Stimulated activated naive CD8-positive, alpha-beta T cell treated with anti-CD3 and anti-CD28 coated beads, Interleukin-15, Interleukin-2, amounts not matched to agents 100 ng/mL and 50 ng/mL, for 24 hours (primary cell): ENCODE data around the gene TNFRSF11A.
A peak's percentile ranks its signal among the peaks of the same experiment; 100 is the strongest.

ENCODE experiments used
- H3K27ac Mint-ChIP-seq: one replicate; pipeline ENCODE4 v1.8.0; 2021; ENCODE audit warnings: mild to moderate bottlenecking, mixed read lengths
- H3K27me3 Mint-ChIP-seq: one replicate; pipeline ENCODE4 v1.8.0; 2021; ENCODE audit warnings: mixed read lengths
- H3K36me3 Mint-ChIP-seq: one replicate; pipeline ENCODE4 v1.8.0; 2021; ENCODE audit warnings: low read depth, mixed read lengths
- H3K4me1 Mint-ChIP-seq: one replicate; pipeline ENCODE4 v1.8.0; 2021; ENCODE audit warnings: low read depth, mixed read lengths
- H3K4me3 Mint-ChIP-seq: one replicate; pipeline ENCODE4 v1.8.0; 2021; ENCODE audit warnings: mild to moderate bottlenecking, mixed read lengths
- H3K9me3 Mint-ChIP-seq: one replicate; pipeline ENCODE4 v1.8.0; 2021; ENCODE audit warnings: mixed read lengths

Gene TNFRSF11A

DNA sequence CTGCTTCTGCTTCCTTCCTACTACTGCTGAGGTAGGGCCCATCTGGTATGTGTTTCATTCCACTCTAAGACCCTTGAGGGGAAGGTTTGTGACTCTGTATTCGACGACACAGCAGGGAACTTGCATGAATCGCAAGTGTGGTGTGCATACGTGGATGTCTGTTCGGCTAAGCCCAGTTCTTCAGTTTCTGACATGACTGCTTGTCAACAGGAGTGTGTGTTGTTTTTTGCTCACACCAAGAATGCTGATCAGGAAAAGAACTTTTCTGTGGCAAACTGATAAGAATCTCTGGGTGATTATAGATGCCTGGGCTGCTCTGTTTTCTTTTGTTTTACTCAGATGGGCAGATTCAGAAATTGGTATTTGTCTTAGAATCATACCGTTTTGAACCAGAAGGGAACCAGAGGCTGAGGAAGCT lies 22.0 kb downstream of the TNFRSF11A start:
- Mint-ChIP-seq H3K4me1 (peaks cover 7% of the 10 kb centered on the region), H3K27me3 (peaks cover 3% of the 10 kb centered on the region), H3K36me3 (no peaks in the 10 kb centered on the region), H3K4me3 (no peak overlapping the region), H3K27ac (no peak overlapping the region), H3K9me3 (no peaks in the 10 kb centered on the region)

DNA sequence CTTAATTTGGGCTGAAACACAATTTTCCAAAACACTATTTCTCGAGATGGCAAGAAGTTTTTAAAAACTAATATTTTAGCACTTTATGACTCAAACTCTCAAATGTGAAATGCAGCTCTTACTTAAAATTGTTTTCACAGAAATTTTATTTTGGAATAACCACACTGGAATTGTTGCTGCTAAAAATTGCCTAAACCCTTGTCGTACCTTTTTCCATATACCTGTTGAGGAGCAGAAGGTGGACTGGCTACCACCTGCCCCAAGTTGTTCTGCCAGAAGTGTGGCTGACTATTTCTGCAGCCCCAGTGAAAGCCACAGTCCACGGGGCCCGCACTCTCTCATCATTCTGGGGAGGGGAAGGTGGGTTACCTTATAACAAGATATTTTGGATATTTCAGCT lies 23.4 kb downstream of the TNFRSF11A start:
- H3K4me1 Mint-ChIP-seq = peaks cover 7% of the 10 kb centered on the region
- H3K27ac Mint-ChIP-seq = no peak overlapping the region
- H3K4me3 Mint-ChIP-seq = no peak overlapping the region
- H3K36me3 Mint-ChIP-seq = no peaks in the 10 kb centered on the region
- peaks cover 3% of the 10 kb centered on the region for H3K27me3 Mint-ChIP-seq
- no peaks in the 10 kb centered on the region for H3K9me3 Mint-ChIP-seq

DNA sequence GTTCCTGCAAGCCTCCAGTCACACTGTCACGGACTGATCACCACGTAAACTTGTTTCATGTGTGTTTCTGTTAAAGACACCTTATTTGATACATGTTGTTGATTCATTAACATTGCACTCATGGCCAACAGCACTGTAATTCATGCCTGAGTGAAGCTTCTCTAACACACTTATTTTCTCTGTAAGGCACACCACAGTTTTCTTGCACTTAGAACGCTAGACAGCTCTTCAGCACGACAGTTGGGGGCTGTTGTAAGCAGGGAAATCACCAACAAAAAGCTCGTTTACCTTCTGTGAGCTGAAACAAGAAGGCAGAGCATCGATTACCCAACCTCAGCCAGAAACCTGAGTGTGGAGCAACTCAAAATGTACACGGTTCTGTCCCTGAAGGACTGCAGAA lies 28.1 kb downstream of the TNFRSF11A start:
- peaks cover 2% of the 10 kb centered on the region for H3K4me1 Mint-ChIP-seq
- no peaks in the 10 kb centered on the region for H3K36me3 Mint-ChIP-seq
- H3K27me3 Mint-ChIP-seq = no peaks in the 10 kb centered on the region
- no peak overlapping the region for H3K4me3 Mint-ChIP-seq
- H3K9me3 Mint-ChIP-seq = no peaks in the 10 kb centered on the region
- H3K27ac Mint-ChIP-seq = no peak overlapping the region

DNA sequence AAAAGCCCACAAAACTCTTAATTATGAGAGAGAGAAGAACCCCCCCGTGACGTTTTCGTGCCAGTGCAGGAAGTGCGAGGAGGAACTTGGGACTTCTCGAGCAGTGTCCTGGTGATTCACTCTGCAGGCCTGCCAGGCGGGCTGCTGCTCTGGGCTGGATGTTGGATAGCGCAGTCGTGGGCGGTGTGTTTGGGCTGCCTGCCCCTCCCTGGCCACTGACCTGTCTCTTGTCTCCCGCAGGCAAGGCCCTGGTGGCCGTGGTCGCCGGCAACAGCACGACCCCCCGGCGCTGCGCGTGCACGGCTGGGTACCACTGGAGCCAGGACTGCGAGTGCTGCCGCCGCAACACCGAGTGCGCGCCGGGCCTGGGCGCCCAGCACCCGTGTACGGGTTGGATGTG lies 29.0 kb downstream of the TNFRSF11A start:
- Mint-ChIP-seq H3K27ac (no peak overlapping the region), H3K4me1 (peaks cover 6% of the 10 kb centered on the region), H3K27me3 (no peaks in the 10 kb centered on the region), H3K9me3 (no peaks in the 10 kb centered on the region), H3K4me3 (no peak overlapping the region), H3K36me3 (no peaks in the 10 kb centered on the region)

DNA sequence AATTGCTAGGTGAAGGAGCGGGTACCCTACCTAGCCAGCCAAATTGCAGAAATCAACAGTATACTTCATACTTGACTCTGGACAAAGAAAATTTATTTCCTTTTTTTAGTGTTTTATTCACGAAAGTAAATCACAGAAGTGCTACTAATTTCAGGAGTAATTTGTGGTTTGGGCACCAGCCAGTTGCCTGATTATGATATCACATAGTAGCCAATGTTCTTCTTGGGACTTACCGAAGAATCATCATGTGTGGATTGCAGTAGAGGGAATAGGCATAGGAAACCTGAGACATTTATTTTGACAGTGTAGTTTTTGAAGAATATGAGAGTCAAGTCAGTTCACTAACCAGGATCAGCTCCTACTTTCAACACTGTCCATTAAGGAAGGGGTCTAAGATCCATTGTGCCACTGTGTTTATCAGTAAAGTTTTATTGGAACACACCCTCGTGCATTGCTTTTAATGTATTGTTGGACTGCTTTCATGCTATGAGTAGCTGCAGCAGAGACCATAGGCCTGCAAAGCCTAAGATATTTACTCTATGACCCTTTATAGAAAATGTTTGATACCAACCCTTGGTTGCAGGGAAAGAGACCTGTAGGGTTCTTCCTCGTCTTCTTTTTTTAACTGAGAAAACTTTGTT lies 32.1 kb downstream of the TNFRSF11A start:
- Mint-ChIP-seq H3K27me3 (peaks cover 7% of the 10 kb centered on the region), H3K4me1 (peaks cover 6% of the 10 kb centered on the region), H3K4me3 (no peak overlapping the region), H3K27ac (no peak overlapping the region), H3K9me3 (no peaks in the 10 kb centered on the region), H3K36me3 (no peaks in the 10 kb centered on the region)

DNA sequence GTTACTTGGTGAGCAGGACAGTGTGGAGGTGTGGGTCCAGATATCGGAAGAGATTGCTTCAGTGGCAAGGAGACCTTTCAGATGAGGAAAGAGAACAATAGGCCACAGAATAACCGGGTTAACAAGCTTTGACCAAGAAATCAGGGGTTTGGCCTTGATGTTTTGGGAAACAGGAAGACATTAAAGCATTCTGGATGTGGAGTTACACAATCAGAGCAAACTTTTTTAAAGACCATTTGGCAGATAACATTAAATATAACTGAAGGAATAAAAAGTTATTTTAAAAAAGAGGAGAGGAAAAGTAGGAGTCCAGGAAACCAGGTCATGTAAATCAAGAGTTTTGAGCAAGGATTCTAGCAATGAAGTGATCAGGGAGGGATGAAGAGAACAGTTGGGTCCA lies 35.7 kb downstream of the TNFRSF11A start:
- Mint-ChIP-seq H3K27ac (no peak overlapping the region), H3K36me3 (no peaks in the 10 kb centered on the region), H3K4me3 (no peak overlapping the region), H3K9me3 (no peaks in the 10 kb centered on the region), H3K4me1 (peaks cover 16% of the 10 kb centered on the region), H3K27me3 (peaks cover 7% of the 10 kb centered on the region)

DNA sequence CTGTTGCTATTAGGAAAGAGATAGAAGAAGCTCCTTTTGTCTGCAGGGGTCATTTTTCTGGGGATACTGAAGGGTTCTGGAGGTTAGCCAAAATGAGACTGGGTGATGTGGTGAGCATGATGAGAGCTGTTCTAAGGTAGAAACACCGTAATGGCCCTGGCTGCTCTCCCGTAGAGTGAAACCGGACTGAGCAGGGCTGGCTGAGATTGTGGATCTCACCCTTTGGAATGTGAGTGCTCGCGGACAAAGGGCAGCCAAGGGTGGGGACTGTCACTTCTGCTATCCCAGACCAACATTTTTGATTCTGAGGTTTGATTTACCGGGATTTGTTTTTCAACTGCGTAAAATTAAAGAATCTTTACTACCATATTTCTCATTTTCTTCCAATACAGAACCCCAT lies 36.2 kb downstream of the TNFRSF11A start:
- Mint-ChIP-seq H3K27ac (no peak overlapping the region), H3K36me3 (no peaks in the 10 kb centered on the region), H3K4me3 (no peak overlapping the region), H3K4me1 (peaks cover 20% of the 10 kb centered on the region), H3K27me3 (peaks cover 7% of the 10 kb centered on the region), H3K9me3 (no peaks in the 10 kb centered on the region)

DNA sequence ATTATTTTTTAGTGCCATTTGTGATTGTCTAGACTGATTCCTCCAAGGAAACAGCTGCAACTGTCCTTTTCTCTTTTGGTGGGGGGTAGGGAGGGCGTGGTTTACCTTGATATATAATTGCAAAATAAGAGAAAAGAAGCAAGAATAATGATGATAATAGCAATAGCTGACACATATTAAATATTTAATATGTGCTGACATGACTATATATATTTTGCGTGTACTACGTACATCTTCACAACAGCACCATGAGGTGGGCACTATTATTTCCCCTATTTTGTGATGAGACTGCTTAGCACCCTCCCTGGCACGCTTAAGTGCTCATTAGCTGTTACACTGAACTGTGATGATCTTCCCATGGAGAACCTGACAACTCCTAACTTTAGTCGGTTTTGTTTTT lies 39.4 kb downstream of the TNFRSF11A start:
- Mint-ChIP-seq H3K4me1 (peaks cover 23% of the 10 kb centered on the region), H3K27ac (no peak overlapping the region), H3K36me3 (no peaks in the 10 kb centered on the region), H3K9me3 (no peaks in the 10 kb centered on the region), H3K4me3 (no peak overlapping the region), H3K27me3 (peaks cover 7% of the 10 kb centered on the region)

GRCh38 chr18:62365420-62365819 lies 40.3 kb downstream of the TNFRSF11A start:
- no peak overlapping the region for H3K4me3 Mint-ChIP-seq
- H3K27ac Mint-ChIP-seq = peak overlapping the region; percentile 54
- no peaks in the 10 kb centered on the region for H3K36me3 Mint-ChIP-seq
- H3K9me3 Mint-ChIP-seq = no peaks in the 10 kb centered on the region
- H3K27me3 Mint-ChIP-seq = peaks cover 7% of the 10 kb centered on the region
- peaks cover 23% of the 10 kb centered on the region for H3K4me1 Mint-ChIP-seq

DNA sequence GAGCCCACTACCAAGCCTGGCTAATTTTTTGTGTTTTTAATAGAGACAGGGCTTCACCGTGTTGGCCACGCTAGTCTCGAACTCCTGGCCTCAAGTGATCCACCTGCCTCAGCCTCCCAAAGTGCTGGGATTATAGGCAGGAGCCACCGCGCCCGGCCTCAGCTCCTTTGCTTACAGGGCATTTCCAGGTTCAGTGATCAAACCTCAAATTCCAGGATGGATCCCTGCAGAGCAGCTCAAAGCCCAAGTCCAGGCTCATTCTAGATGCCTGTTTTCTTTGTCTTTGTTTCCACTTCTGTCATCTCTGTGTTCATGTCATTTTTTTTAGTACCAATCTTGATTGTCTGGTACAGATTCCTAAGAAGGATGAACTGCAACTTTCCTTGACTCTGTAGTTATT lies 41.9 kb downstream of the TNFRSF11A start:
- H3K36me3 Mint-ChIP-seq = no peaks in the 10 kb centered on the region
- H3K4me3 Mint-ChIP-seq = no peak overlapping the region
- H3K9me3 Mint-ChIP-seq = no peaks in the 10 kb centered on the region
- no peak overlapping the region for H3K27ac Mint-ChIP-seq
- no peaks in the 10 kb centered on the region for H3K27me3 Mint-ChIP-seq
- peaks cover 23% of the 10 kb centered on the region for H3K4me1 Mint-ChIP-seq

GRCh38 chr18:62368100-62368499 lies 43.0 kb downstream of the TNFRSF11A start:
- H3K36me3 Mint-ChIP-seq = no peaks in the 10 kb centered on the region
- H3K4me3 Mint-ChIP-seq = no peak overlapping the region
- H3K27me3 Mint-ChIP-seq = no peaks in the 10 kb centered on the region
- H3K4me1 Mint-ChIP-seq = peaks cover 23% of the 10 kb centered on the region
- H3K9me3 Mint-ChIP-seq = no peaks in the 10 kb centered on the region
- no peak overlapping the region for H3K27ac Mint-ChIP-seq

DNA sequence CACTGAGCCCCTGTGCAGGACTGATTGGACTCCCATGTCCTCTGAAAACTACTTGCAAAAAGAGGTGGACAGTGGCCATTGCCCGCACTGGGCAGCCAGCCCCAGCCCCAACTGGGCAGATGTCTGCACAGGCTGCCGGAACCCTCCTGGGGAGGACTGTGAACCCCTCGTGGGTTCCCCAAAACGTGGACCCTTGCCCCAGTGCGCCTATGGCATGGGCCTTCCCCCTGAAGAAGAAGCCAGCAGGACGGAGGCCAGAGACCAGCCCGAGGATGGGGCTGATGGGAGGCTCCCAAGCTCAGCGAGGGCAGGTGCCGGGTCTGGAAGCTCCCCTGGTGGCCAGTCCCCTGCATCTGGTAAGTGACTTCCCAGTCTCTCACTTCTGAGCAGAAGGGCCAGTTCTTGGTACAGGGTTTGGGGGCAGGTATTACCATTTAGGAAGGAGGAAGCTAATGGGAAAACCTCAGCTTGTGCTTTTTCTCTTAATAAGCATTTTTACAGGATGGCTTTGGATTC lies 44.1 kb downstream of the TNFRSF11A start:
- no peaks in the 10 kb centered on the region for H3K36me3 Mint-ChIP-seq
- H3K9me3 Mint-ChIP-seq = no peaks in the 10 kb centered on the region
- H3K4me1 Mint-ChIP-seq = peaks cover 23% of the 10 kb centered on the region
- H3K27me3 Mint-ChIP-seq = no peaks in the 10 kb centered on the region
- no peak overlapping the region for H3K27ac Mint-ChIP-seq
- H3K4me3 Mint-ChIP-seq = no peak overlapping the region

DNA sequence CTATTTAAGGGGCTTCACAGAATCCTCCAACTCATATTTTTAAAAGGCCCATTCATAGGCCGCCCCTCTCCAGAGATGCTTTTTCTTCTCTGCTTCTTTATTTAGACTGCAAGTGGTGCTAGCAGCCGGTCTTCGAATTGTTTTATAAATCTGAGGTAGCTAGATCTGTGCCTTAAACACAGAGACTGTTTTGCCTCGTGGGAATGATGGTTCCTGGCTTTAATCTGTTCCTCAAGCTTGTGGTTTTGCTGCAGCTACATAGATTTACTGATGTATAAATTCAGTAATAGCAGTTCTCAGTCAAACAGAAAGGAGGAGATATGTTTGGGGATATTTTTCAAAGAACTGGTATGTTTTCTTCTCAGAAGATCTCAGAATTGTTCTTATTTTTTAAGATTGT lies 45.3 kb downstream of the TNFRSF11A start:
- H3K36me3 Mint-ChIP-seq = no peaks in the 10 kb centered on the region
- H3K4me1 Mint-ChIP-seq = peaks cover 16% of the 10 kb centered on the region
- H3K27ac Mint-ChIP-seq = no peak overlapping the region
- no peaks in the 10 kb centered on the region for H3K27me3 Mint-ChIP-seq
- H3K4me3 Mint-ChIP-seq = no peak overlapping the region
- no peaks in the 10 kb centered on the region for H3K9me3 Mint-ChIP-seq

GRCh38 chr18:62371436-62371835 lies 46.3 kb downstream of the TNFRSF11A start:
- Mint-ChIP-seq H3K27me3 (no peaks in the 10 kb centered on the region), H3K4me1 (peaks cover 9% of the 10 kb centered on the region), H3K4me3 (no peak overlapping the region), H3K36me3 (no peaks in the 10 kb centered on the region), H3K27ac (no peak overlapping the region), H3K9me3 (no peaks in the 10 kb centered on the region)

GRCh38 chr18:62372156-62372555 lies 47.0 kb downstream of the TNFRSF11A start:
- Mint-ChIP-seq H3K27ac (no peak overlapping the region), H3K27me3 (no peaks in the 10 kb centered on the region), H3K4me1 (peaks cover 9% of the 10 kb centered on the region), H3K36me3 (no peaks in the 10 kb centered on the region), H3K4me3 (no peak overlapping the region), H3K9me3 (no peaks in the 10 kb centered on the region)

- H3K4me3 Mint-ChIP-seq = no peak overlapping the region
- no peaks in the 10 kb centered on the region for H3K36me3 Mint-ChIP-seq
- no peaks in the 10 kb centered on the region for H3K9me3 Mint-ChIP-seq
- H3K4me1 Mint-ChIP-seq = peaks cover 8% of the 10 kb centered on the region
- H3K27ac Mint-ChIP-seq = no peak overlapping the region
- H3K27me3 Mint-ChIP-seq = no peaks in the 10 kb centered on the region
Measured at GRCh38 chr18:62372882-62373281, 47.8 kb downstream of the TNFRSF11A start.
